Glomerular visceral epithelial cell (primary cell): Measurements from ENCODE around the gene ACVRL1.

Source experiments
- DNase-seq: peaks from one replicate; pipeline ENCODE4 v3.0.0-alpha.2; 2016; ENCODE audit errors: extremely low spot score

Gene ACVRL1

DNA sequence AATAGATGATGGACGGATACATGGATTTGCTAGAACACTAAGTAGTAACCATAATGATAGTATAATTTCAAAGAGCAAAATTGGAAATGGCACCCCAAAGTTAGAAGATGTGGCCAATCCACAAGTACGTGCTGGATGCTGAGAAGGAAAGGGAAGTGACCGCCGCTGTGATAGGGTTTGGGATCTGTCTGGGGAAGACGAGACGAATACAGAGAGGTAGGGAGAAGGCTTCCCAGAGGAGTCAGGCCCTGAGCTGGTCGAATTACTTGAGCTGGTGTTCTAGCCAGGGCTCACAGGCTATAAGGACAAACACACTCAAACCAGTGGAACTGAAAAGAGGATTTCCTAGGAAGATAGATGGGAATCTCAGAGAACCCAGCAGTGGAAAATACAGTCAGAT lies 34.8 kb downstream of the ACVRL1 start:
- DNase-seq, result no peak

DNA sequence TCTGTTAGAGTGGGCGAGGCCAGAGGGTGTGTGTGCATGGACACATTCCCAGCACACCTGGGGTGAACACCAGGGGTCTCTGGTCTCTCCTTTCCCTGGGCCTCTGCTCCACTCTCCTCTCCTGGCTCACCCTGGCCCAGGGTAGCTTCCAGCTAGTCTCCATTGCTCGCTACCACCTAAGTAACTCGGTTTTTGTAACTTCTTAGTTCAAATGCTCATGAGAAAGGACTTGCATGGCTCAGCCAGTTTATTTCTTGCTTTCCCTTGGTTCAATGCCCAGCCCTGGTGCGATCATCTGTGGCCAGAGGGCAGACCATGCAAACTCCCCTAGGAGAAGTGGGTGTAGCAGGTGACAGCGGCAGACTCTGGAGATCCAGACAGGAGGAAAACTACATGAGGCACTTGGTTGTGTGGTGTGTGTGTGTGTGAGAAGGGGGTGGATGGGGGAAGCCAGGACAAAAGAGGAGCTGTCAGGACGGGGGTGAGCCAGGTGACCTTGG lies 35.2 kb downstream of the ACVRL1 start:
- DNase-seq, result no peak

DNA sequence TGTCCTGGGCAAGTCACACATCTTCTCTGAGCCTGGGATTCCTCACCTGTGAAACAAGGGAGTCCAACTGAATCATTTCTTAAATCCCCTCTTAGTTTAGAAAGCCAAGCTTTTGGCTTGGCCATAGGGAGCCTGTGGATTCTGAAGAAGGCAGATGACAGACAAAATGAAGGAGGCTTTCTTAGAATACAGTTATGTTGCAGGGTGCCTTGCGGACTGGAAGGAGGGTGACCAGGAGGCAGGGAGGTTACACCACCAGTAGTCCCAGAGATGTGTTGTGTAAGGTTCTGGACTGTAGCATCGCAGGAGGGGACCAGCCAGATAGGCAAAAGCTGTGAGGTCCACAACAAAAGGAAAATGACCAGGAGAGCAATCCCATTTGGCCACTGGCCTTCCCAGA lies 36.0 kb downstream of the ACVRL1 start:
- no peak for DNase-seq

DNA sequence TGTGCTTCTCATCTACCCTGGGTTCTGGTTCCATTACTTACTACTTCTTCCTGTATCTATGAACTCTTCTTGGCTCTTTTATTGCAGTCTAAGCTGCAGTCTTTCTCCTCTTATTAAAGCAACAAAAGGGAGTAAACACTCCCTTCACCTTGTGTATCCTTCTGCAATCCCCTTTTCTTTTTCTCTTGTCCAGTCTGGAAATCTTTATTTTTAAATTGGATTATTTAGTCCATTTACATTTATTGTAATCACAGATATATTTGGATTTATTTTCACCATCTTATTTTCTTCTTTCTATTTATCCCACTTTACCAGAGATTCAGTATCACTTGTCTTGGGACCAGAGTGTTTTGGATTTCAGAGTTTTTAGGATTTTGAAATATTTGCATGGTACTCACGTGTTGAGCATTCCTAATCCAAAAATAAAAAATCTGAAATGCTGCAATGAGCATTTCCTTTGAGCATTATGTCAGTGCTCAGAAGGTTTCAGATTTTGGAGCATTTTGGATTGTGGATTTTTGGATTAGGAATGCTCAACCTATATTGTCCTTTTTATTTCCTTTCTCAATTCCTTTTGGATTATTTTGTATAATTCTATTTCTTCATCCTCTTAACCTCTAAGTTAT lies 37.4 kb downstream of the ACVRL1 start:
- DNase-seq, result no peak

DNA sequence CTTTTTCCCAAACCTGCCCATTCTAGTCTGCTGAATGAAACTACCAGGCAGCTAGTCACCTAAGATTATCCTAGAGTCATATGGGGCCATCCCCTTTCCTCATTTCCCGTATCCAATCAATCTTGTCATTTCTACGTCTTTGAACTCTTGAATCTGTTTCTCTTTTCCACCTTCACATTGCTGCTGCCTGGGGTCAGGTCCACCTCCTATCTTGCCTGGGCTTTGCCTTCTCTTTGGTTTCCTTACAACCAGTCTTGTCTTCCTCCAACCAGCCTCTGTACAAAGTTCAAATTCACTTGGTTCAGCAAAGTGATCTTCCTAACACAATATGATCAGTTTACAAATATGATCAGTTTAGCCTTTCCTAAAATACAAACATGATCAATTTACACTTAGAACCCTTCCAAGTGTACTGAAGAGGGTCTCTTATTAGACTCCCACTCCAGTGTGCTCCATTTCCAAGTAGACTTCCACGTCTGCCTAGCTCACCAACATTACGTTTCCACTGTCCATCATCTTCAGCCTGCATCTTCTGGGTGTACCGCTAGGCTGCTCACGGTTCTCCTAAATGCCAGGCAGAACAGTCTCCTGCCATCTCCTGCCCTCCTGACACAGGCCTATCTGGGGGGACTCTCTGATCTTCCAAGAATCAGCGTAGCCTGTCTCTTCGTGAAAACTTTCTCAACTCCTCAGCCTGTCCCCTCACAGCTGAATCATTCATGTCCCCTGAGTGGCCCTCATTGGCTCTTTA lies 40.1 kb downstream of the ACVRL1 start:
- DNase-seq, result no peak

DNA sequence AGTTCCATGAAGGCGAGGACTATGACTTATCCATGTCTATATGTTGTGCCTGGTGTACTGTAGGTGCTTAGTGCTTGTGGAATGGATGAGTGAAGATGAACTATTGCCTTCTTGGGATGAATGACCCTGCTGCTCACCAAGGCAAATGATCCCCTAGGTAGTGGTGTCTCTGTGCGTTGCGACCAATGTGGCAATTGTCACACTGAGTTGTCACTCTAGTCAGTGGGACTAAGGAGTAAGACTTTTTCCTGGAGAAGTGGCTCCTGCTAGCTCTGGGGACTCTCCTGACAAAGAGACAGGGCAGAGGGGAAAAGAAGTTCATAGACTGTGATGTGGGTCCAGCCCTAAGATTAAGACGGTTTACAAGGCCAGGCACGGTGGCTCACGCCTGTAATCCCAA lies 40.8 kb downstream of the ACVRL1 start:
- DNase-seq, result no peak

DNA sequence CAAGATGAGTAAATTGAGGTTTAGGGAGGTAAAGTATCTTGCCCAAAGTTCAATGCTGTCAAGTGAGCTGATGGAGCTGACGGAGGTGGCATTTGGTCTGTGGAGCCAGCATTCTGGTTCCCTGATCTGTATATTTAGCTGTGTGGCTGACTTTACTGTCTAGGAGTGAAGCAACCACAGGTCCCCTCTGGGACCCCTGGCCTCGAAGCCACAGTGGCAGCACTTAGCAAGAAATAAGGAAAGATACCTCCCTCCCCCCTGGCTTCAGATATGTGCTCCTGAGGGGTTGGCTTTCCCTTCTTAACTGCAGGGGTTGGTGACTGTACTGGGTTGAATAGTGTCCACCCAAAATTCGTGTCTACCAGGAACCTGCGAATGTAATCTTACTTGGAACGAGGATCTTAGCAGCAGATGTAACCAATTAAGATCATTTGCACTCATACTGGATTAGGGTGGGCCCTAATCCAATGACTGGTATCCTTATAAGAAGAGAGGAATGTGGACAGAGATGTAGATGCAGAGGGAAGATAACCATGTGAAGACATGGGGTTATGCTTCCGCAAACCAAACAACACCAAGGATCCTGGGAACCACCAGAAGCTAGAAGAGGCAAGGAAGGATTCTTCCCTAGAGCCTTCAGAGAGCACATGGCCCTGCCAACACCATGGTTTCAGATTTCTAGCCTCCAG lies 42.2 kb downstream of the ACVRL1 start:
- DNase-seq, result no peak

DNA sequence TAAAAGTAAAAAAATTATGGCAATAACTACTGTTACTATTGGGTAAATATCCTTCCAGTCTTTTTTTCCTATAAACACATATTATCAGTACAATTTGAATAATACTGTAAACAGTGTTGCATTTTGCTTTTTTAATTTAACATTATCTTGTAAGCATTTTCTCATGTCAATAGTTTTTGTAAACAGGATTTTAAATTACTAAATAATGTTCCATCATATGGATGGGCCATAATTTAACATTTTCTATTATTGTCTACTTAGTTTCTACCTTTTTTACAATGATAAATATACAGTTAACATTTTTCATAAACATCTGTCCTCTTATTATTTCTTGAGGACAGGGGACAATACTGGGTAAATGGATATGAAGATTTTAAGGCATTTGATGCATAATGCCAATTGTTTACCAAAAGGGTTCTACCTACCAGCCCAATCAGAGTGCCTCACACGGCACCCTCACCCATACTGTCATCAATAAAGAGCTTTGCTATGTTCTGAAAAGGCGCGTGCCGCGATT lies 43.4 kb downstream of the ACVRL1 start:
- no peak for DNase-seq

DNA sequence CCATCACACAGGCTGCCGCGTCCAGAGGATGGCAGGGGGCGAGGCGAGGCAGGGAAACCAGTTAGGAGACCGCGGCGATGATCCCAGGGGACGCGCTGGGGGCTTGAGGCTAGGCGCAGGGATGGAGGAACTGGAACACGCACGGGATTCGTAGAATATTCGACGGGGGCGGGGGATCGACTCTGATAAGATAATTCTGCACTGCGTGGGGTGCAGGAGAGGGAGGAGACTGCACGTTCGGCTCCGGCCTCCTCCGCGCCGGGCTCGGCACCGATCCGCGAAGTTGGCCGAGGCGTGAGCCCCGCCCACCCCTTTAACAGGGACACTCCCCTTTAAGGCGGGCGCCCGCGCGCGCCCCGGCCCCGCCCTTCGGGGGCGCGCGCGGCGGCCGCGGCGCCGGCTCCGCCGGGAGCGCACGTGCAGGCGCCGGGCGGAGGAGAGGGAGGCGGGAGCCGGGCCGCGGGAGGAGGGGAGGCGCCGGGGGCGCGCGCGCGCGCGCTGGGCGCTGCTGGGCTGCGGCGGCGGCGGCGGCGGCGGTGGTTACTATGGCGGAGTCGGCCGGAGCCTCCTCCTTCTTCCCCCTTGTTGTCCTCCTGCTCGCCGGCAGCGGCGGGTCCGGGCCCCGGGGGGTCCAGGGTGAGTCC lies 44.0 kb downstream of the ACVRL1 start, which contains the start of gene ACVR1B:
Gene ACVR1B, plus strand, starts transcription at position 501 of the 644 bp plus-strand sequence. Its CDS starts 45 bp downstream, at position 546.
- DNase-seq, result peak; percentile 92

DNA sequence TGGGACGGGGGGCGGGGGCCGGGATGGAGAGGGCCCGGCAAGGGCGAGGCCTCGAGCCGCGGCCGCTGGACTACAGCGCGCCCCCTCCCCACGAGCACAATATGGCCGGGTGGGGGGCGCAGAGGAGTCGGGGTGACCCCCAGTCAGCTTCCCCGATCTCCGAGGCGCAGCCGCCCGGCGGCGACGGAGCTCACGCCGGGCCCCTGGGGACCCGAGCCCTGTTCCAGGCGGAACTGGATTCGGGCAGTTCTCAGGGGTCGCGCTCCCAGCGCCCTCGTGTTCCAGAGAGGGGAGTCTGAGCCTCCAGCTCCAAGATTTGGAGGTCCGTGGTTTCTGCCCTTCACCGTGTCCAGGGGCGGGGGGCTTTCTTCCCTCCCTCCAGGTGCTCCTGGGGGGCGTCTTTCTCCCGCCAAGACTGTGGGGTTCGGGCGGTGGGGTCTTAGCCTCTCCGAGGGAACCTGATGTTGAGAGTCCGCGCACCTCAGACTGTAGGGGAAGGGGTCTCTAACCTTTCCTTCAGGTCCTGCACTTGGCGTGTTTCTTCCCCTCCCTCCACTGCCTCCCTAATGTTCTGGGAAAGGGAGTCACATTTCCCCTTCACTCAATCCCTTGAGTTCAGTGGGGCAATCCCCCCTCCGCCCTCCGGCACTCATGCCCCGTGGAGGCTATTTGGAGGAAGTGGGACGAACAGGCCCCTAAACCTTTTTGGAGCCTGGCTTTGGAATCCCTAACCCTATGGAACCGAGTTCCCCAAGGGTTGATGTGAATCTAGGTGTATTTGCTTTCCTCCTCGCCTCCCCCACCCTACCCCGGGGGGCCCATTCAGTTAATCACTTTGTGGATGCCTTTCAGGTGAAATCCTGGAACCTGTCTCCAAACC lies 44.8 kb downstream of the ACVRL1 start:
- no peak for DNase-seq

DNA sequence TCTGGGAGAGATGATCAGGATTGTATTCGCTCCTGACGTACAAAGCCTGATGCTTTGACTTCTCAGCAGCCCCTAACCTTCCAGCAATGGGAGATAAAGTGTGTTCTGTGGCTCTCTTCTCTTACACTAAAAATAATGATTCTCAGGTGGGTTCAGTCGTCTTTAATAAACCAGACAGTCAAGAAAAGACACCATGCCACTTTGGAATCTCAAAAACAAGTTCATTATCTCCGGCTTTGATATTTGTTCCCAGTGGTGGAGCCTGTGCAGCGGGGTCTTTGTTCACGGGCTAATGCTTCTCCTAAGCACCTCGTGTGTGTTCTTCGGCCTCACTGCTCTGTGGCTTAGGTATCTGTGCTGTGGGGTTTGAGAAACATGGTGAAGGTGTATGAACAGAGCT lies 45.8 kb downstream of the ACVRL1 start:
- DNase-seq, result no peak

DNA sequence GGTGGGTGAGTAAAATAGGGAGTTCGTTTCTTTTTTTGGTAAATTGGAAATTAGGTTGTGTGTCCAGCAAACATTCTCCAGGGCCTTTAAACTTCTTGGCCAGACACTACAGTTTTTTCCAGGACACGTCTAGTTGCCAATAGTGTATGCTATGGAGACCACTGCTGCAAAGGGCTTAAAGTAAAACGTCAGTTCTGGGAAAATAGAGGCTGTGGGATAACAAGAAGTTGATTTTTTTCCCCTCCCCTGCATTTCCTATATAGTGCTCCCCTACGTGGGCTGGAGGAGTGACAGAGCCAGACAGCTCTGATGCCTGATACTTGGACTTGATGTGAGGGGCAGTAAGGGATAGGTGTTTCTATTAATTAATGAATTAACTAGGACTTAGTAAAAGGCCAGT lies 46.6 kb downstream of the ACVRL1 start:
- DNase-seq, result no peak

DNA sequence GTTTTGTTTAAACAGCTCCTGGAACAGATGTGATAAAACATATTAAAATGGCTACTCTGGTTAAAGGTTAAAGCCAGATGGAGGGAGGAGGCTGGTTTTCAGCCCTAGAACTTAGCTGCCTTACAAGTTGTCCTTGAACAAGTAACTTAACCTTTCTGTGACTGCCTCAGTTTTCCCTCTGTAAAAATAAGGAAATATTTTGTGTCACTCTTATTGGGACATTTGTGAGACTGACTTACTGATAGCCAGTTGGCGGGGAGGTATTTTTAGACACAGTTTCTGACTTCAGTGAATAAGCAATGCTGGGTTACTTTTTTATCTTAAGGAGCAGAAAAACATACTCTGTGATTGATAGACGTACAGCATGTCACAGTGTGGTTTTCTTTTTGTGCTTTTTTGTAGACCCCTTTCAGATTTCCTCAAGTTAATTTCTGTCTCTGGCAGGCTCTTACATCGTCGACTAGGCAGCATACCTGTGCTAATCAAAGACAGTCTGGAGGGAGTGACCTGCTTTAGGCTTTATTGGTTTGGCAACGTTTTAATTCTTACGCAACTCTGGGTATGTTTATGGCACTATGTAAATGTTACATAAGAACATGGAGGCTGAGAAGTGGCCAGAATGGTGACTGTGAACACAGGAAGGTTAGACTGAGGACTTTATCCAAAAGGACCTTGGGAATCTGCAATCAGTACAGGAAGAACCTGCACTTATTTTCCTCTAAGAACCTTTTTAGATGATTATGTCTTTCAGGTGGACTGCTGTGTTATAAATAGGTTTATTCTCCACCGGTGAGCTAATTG lies 47.5 kb downstream of the ACVRL1 start:
- DNase-seq, result no peak

DNA sequence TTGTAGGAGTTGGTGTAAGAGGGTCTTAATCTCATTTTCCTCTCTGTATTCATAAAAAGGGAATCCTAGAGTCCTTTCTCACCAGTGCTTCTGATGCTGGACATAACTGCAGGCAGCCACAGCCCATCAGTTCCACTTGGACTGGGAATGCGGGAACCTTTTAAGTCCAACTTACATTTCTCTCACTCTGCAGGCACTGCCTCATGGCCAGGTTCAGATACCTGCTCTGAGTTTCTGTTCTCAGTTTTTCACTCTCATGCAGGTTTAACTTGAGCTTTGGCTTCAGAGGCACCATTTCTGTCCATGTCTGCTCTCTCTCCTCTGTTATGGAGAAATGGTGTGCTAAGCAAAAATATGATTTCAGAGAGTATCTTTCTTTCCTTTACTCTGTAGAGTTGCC lies 48.4 kb downstream of the ACVRL1 start:
- DNase-seq, result no peak

DNA sequence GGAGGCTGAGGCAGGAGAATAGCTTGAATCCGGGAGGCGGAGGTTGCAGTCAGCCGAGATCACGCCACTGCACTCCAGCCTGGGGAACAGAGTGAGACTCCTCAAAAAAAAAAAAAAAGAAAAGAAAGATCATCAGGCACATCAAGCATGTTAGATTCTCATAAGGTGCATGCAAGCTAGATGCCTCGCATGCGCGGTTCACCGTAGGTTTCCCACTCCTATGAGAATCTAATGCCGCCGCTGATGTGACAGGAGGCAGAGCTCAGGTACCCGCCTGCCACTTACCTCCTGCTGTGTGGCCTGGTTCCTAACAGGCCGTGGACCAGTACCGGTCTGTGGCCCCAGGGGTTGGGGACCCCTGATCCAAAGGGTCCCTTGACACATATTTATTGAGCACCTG lies 51.2 kb downstream of the ACVRL1 start:
- no peak for DNase-seq

DNA sequence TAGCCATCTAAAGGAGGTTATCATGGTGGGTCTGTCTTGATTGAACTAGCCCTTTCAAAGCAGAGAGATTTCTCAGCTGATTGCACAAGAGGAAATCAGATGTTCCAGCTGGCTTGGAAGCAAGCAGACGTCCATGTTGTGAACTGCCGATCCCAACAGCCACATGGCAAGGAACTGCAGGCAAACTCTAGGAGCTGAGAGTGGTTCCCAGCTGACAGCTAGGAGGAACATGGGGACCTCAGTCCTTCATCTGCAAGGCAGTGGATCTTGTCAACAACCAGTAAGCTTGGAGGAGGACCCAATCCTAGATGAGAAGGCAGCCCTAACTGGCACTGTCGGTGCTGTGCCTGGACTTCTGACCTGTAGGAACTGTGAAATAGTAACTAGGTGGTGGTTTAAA lies 51.9 kb downstream of the ACVRL1 start:
- no peak for DNase-seq

DNA sequence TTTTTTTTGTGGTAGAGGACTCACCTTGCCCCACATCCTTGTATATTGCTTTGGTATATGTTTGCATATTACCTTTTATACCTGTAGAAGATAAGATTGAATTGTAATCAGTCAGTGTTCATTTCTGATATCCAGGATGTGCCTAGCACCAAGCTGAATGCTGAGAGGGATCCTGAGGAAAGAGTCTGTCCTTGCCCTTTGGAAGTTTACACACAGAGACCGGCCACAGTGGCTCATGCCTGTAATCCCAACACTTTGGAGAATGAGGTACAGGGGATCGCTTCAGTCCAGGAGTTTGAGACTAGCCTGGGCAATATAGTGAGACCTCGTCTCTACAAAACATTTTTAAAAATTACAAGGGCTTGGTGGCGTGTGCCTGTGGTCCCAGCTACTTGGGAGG lies 52.6 kb downstream of the ACVRL1 start:
- no peak for DNase-seq

DNA sequence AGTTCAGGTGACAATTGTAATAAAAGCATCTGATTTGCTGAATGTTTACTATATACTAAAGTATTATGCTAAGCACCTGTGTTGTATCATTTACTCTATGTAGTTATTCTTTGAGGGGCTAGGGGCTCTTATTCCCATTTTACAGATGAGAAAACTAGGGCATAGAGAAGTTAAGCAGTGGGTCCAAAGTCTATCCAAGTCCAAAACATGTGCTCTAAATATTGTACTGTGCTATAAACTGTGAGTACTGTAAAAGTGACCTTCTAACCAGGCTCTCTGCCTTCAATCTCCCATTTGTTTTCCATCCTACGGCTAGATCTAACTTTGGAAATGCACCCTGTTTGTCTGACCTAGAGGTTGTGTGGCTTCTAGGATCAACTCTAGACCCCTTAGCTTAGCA lies 53.2 kb downstream of the ACVRL1 start:
- no peak for DNase-seq

DNA sequence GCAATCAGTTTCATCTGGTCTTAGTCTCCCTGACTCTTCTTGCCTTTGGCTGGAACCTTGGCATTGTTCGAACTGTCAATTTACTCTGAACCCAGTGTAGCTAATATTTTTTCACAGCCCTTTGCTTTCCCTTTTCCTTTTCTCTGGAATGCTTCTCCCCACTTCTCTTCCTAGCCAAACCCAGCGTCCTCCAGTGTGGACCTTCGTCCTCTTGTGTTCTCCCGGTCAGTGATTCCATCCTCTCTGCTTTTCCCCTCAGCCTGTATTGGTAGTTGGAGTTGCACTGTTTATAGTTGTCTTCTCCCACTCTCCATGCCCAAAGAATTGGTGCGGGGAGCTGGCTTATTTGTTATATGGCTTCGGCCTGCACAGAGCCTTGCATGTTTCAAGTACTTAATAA lies 53.6 kb downstream of the ACVRL1 start:
- no peak for DNase-seq

DNA sequence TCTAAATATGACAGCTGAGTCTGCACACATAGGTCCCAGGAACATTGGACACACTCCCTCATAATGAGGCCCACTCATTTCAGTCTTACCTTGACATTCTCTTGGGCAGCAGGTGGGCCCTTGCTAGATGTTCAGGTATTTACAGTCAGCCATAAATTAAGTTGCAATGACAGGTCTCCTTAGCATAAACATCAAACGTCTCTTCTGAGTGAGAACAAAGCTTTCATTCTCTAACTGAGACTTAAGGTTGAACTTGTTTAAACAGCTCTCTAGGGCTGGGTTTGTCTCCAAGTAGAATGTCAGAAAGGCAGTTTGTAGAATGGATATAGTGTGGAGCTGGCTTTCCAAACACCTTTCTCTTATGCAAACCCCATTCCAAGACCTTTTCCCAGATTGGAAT lies 54.5 kb downstream of the ACVRL1 start:
- no peak for DNase-seq
